Endothelial cell of umbilical vein (primary cell): ENCODE measurements around the gene BNC2.

Experiments used
- CTCF ChIP-seq, 2 donors: IDR thresholded peaks; 1 replicate in 1 of 2; 2 replicates in 1 of 2; pipeline ENCODE4 v1.5.1; 2011; ENCODE audit warnings: low read length in 2 of 2, mild to moderate bottlenecking in 2 of 2, moderate library complexity in 2 of 2, control low read depth in 1 of 2, inconsistent platforms in 1 of 2, low read depth in 1 of 2; ENCODE audit not compliant: insufficient read depth in 1 of 2; ENCODE audit errors: extremely low read depth in 1 of 2
- EZH2 ChIP-seq: IDR thresholded peaks from 2 replicates; pipeline ENCODE4 v1.6.1; 2012; ENCODE audit warnings: borderline replicate concordance, low read depth, mild to moderate bottlenecking, moderate library complexity, low read length, inconsistent platforms; ENCODE audit not compliant: severe bottlenecking
- GATA2 ChIP-seq: IDR thresholded peaks from 2 replicates; pipeline ENCODE4 v1.7.0; 2011; ENCODE audit warnings: low read depth, mild to moderate bottlenecking, moderate library complexity, mixed read lengths, low read length; ENCODE audit not compliant: insufficient read length, insufficient read depth
- JUN ChIP-seq: IDR thresholded peaks from 2 replicates; pipeline ENCODE4 v1.6.1; 2011; ENCODE audit warnings: borderline replicate concordance, low read depth; ENCODE audit not compliant: insufficient read length, insufficient read depth
- MYC ChIP-seq: IDR thresholded peaks from one replicate; pipeline ENCODE4 v1.6.1; 2011; ENCODE audit warnings: mild to moderate bottlenecking, low read depth, low read length
- POLR2A ChIP-seq: IDR thresholded peaks from 2 replicates; pipeline ENCODE4 v1.6.1; 2012; ENCODE audit warnings: low read depth, mild to moderate bottlenecking, control low read depth, low read length
- POLR2AphosphoS5 ChIP-seq: IDR thresholded peaks from 2 replicates; pipeline ENCODE4 v1.6.1; 2012; ENCODE audit warnings: low read depth, mild to moderate bottlenecking, control low read depth, low read length, moderate library complexity; ENCODE audit not compliant: insufficient read depth
- TF ChIP-seq, protein P1 (sequence below): IDR thresholded peaks from 2 replicates; pipeline ENCODE4 v1.6.1; 2011; ENCODE audit not compliant: insufficient read depth, insufficient read length

DNA sequence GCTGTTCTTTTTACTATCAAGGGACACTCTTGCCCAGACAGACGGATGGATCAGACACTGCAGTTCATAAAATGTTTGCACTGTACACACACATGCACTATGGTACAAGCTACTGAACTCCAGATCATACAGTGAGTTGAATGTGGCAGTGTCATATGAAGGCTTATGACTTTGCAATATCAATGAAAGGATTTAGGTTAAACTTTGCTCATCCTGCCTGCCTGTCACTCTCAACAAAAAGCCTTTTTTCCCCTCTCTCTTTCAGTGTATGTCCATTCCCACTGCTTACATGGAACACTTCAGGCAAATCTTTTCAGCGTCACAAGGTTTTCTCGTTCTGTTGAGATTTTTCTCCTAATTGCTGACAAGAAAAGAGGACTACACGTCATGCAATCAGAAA, 97.4 kb downstream of the BNC2 start:
- TF ChIP-seq CTCF (IDR thresholded peaks at IDR 0.05; ENCODE audit: extremely low read depth in 1 of 2, insufficient read depth in 1 of 2, low read depth in 1 of 2, low read length in 2 of 2) (no peak), POLR2A (no peak), EZH2 (no peak), GATA2 (no peak), MYC (no peak), JUN (no peak), POLR2AphosphoS5 (no peak)
- TF ChIP-seq, protein P1, sequence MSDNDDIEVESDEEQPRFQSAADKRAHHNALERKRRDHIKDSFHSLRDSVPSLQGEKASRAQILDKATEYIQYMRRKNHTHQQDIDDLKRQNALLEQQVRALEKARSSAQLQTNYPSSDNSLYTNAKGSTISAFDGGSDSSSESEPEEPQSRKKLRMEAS = no peak
